DMS153 treated with DMSO at 0.1 percent for 48 hours (cell line): ENCODE data around the gene PIAS4.

Source experiments
- DNase-seq: peaks from one replicate; lab custom pipeline; 2025; ENCODE audit not compliant: unreplicated experiment; lab: John Stamatoyannopoulos, UW

PIAS4 gene

DNA sequence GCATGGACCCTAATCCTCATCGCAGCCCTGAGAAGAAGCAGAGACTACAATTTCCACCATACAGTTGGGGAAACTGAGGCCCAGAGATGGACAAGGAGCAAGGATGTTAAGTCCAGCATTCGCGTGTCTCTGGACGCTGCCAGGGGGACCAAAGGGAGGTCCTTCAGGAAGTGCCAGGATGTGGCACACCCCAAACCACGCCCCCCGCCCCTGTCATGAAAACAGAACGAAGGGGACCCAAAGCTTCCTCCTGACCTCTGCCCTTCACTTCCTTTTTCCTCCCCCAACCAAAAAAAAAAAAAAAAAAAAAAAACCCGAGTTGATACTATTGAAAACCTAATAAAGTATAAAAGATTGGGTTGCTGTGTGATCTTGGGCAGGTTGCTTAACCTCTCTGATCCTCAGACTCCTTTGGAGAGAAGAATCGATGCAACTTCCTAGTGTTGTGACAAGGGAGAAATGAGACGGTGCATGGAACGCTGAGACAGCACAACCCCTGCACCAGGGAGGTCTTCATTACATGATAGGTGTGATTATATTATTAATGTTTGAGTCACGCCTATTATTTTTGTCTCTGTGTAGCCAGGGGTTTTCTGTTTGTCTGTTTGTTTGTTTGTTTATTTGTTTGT is 61.9 kb downstream of the PIAS4 start:
- no peak for DNase-seq

DNA sequence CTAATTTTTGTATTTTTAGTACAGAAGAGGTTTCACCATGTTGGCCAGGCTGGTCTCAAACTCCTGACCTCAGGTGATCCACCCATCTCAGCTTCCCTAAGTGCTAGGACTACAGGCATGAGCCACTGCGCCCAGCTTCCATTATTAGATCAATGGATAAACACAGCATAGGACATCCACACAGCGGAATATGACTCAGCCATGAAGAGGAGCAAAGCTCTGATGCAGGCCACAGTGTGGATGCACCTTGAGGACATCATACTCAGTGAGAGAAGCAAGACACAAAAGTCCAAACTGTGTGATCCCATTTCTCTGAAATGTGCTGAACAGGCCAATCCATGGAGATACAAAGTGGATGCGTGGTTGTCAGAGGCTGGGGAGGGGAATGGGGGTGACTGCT is 64.1 kb downstream of the PIAS4 start:
- no peak for DNase-seq

DNA sequence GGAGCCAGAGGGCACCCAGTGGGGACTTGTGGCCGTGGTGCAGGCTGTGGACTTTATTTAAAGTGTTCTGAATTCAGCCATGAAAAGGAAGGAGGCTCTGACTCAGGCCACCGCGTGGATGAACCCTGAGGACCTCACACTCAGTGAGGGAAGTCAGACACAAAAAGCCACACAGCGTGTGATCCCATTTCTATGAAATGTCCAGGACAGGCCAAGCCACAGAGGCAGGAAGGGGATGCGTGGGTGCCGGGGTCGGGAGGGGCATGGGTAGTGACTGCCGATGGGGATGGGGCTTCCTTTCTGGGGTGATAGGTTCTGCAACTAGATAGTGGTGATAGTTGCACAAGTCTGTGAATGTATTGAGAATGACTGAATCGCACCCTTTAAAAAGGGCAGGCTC is 67.8 kb downstream of the PIAS4 start:
- no peak for DNase-seq

DNA sequence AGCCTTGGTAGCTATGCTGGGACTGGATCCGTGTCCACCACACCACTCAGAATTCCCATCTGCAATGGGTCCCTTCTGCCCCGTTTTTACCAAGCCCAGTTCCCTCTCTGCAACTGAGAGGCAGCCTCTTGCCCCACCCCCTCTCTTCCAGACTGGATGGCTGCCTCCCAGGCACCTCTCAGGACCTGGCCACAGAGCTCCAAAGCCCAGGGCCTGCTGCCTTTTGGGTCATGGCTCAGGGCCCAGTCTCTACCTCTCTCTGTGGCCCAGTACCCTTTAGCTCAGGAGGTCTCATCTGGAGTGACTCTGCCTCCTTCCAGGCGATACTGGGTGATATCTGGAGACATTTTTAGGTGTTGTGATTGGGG is 69.5 kb downstream of the PIAS4 start:
- no peak for DNase-seq

DNA sequence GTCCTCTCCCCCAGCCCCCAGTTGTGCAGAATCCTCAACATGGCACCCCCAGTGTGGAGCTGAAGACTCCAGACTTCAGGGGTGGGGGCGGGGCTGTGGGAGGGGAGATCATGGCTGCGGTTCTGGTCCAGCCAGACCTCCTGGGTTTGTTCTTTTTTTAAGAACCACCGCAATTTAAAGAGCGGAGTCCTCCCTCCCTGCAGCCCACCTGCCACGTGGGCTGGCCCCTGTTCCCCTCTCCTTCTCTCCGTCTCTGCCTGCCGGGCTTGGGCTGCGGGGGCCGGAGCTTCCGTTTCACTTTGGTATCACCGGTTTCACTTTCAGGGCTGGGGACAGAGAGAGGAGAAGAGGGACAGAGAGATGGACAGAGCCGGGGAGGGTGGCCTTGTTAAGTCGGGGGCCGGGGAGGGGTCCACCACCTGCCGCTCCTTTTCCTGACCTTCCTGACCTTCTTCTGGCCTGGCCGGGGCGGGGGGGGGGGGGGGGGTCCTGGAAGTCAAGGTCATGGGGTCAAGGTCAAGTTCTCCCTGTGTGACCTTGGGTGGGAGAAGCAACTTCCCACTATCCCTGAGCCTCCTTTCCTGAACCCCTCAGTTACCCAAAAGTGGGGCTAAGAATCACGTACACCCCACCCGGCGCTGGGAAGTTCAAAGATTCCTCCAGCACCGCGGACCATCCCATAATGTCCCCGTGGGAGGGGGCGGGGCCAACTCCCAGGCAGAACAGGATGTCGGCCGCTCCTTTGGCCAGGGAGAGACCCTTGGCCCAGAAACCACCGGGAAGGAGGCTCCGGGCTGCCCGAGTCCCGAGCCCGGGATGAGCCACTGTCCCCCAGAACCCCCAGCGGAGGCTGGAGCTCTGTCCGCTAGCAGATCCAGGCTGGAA is 70.5 kb downstream of the PIAS4 start:
- DNase-seq, result no peak

DNA sequence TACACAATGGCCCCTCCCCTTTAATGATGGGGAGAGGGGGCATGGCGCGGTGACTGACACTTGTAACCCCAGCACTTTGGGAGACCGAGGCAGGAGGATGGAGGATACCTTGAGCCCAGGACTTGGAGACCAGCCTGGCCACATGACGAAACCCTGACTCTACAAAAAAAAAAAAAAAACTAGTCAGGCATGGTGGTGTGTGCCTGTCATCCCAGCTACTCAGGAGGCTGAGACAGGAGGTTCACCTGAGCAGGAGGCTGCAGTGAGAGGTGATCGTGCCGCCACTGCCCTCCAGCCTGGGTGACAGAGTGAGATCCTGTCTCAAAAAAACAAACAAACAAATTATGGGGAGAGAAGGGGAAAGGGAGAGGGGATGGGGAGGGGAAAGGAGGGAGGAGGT is 72.9 kb downstream of the PIAS4 start:
- DNase-seq, result no peak

DNA sequence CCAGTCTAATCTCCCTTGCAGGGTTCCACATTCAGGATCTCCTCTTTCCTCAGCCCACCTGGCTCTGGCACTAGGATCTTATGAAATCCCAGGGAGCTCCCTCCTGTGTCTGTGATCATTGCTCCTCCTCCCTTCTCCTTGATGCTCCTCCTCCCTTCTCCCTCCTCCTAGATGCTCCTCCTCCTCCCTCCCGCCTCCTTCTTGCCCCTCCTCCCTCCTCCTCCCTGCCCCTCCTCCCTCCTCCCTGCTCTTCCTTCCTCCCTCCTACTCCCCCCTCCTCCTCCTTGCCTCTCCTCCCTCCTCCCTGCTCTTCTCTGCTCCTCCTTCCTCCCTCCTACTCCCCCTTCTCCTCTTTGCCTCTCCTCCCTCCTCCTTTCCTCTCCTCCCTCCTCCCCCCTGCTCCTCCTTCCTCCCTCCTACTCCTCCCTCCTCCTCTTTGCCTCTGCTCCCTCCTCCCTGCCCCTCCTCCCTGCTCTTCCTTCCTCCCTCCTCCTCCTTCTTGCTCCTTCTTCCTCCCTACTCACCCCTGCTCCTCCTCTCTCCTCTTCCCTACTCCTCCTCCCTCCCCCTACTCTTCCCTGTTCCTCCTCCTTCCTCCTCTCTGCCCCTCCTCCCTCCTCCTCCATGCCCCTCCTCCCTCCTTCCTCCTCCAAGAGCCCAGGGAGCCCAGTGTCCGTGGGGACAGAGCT is 74.0 kb downstream of the PIAS4 start:
- DNase-seq, result no peak

DNA sequence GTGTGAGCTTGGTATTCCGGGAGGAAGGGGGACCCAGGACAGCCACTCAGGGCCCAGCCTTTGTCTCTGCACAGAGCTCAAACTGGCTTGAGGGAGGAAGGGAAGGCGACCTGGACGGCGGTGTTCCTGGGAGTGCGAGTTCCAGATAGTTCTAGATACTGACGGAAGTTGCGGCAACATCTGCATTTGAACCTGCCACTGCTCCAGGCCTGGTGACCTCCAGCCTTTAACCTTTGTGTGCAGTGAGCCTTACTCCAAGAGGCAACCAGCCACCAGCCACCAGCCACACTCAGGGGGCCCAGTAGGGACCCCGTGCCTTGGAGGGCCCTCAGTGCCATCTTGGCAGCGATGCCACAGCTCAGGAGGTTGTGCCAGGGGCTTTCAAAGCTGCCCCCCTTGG is 74.6 kb downstream of the PIAS4 start:
- no peak for DNase-seq

DNA sequence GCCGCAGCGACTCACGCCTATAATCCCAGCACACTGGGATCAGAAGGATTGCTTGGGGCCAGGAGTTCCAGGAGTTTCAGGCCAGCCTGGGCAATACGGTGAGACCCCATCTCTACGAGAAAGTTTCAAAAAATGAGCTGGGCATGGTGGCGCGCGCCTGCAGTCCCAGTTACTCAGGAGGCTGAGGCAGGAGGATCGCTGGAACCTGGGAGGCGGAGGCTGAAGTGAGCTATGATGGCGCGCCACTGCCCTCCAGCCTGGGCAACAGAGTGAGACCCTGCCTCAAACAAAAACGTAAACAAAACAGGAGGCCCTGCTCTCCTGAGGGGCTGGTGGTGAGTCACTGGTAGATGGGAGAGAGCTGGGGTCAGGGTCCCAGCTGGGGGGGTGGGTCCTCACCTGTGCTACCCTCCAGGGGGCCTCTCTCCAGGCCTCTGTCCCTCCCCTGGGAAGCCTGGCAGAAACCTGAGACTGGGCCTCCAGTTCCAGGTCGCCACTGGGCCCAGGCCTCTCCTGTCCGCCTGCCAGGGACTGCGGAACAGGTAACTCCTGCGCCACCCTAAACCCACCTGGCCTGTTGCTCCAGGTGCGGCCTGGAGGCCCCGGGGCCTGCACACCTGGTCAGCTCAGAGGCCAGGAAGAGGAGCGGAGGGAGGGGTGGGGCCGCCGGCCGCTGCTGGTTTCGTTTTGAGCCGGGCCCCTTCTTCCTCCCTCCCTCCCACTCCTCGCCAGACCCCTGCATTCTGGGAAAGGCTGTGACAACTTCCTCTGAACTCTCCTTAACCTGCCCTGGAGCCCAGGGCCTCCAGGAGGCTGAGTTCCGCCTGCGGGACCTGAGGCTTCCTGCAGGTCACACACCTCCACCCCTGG is 76.4 kb downstream of the PIAS4 start:
- no peak for DNase-seq

DNA sequence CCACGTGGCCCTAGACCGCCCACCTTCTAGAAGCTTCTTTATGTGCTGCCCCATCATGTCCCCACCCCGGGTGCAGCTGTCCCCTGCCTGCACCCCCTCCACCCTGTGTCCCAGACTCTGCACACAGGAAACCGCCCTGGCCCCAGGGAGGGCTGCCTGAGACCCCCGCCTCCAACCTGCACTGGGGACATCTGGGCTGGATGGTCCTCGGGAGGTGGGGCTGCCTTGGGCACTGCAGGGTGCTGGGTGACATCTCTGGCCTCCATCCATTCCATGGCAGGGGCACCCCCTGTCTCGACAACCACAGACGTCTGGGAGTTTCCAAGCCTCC is 77.0 kb downstream of the PIAS4 start:
- no peak for DNase-seq

DNA sequence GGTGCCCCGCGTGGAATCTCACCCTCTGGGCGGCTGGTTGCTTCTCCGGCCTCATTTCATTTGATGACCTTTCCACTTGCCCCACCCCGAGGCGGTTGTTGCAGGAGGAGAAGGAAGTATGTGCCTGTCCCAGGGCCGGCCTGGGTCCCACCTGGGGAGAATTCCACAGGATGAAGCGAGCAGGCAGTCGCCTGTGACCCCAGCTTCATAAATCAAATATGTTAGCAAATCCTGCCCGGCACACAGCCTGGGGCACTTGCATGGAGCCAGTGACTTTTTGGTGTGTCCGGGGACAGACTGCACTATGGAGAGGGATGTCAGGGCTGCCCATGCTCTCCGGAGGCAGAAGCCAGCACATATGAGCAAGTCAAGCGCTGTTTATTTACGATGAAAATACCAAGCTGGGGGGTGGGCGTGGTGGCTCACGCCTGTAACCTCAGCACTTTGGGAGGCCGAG is 78.9 kb downstream of the PIAS4 start:
- no peak for DNase-seq

DNA sequence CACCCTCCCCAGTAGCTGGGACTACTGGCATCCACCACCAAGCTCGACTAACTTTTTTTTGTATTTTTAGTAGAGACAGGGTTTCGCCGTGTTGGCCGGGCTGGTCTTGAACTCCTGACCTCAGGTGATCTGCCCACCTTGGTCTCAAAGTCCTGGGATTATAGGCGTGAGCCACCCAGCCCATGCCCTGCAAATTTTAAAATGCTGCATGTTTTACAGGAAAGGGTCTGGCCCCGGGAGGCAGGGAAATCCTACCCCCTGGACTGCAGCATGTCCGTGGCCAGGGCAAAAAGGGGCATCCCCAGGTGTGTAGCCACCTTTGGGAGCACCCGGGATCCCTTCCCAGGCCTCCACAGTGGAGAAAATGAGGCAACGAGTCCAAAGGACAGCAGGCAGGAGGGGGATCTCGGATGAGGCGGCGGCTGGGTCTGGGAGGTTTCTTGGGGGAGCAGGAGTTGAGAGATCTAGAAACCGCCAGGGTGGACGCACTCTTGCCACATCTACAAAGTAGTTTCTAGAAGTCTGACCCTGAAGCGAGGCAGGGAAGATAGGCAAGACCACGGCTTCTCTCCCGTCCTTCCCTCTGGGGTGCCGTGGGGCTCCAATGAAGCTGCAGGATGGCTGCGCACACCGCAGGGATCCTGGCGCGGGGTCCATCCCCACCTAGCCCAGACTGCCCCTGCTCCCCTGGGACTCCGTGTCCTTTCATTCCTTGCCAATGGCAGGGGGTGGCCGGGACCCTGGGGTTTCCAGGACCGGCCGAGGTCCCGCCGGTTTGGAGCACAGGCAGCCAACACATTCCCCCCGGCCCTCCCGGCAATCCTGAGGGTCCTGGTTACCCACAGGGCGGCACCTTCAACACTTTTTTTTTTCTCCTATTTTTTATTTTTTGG is 80.5 kb downstream of the PIAS4 start:
- no peak for DNase-seq

DNA sequence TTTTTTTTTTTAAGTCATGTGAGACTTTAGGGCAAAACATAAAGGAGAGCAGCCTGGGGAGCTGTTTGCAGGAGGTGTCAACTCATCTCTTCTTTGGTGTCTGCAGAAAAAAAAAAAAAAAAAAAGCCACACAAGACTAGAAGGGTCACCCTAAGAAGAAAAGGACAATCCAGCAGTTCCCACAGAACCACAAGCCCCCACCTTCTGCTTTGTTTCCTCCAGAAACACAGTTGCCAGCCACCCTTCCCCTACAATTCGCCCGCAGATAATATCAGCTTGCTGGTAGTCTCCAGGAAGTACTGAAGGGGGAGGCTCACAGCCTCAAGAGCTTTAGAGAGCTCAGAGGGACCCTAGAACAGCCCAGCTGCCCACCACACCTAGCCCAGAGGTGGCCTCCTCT is 81.4 kb downstream of the PIAS4 start:
- no peak for DNase-seq
